K562 (cell line): ENCODE results near the gene SOX6. TPM values are rescaled to one million over a fixed set of nuclear protein-coding genes. Genes with fewer than 3 reads are reported as not detected.

Experiments used
- ATAC-seq: fragments of 200-7000 bp; cut with Tn5 transposase; 3 replicates; pipeline ENCODE4 v1.9.1; 2020; ENCODE audit warnings: moderate library complexity
- BruUV-seq: library from RNA; stranded (reverse); fragments of 400-500 nt; replicated peaks from 2 replicates; lab custom pipeline; 2021; lab: Mats Ljungman, UMichigan
- CTCF ChIA-PET: fragments of 300-600 bp; formaldehyde crosslinking; extraction: SDS; loops from one replicate; lab custom pipeline; 2021; ENCODE audit warnings: low intra/inter-chr PET ratio; lab: Yijun Ruan, JAX
- POLR2A ChIA-PET: fragments of 300-600, 350-650 bp; sonication (Branson Sonifier 250); formaldehyde crosslinking; extraction: SDS; loops from one replicate; lab custom pipeline; 2021; ENCODE audit warnings: antibody characterized with exemption, inconsistent platforms; lab: Yijun Ruan, JAX
- DNase-seq, 4 experiments: peaks; one replicate each; pipeline versions ENCODE4 v3.0.0 to v3.0.0-alpha.2; 2011 to 2018; ENCODE audit warnings: low spot score in 3 of 4, mixed read lengths in 3 of 4; ENCODE audit errors: extremely low read depth in 1 of 4
- FAIRE-seq: peaks from 2 replicates; lab custom pipeline; 2011; peaks lifted over from hg19 to GRCh38; lab: Jason Lieb, UNC
- H2AFZ ChIP-seq: 2 replicates; pipeline ENCODE4 v1.6.0; 2011; ENCODE audit warnings: low read depth, low read length, control low read depth, inconsistent platforms
- H3K27ac ChIP-seq: fragments of 200-600 bp; 3 replicates; pipeline ENCODE4 v1.8.0; 2011; ENCODE audit warnings: low read depth, mild to moderate bottlenecking, control low read depth, inconsistent platforms, low read length, moderate library complexity, mixed read lengths; ENCODE audit errors: extremely low read depth
- H3K27me3 ChIP-seq, 2 experiments: fragments of 300-600 bp in 1 of 2; 2 replicates in 1 of 2; 3 replicates in 1 of 2; pipeline versions ENCODE4 v1.6.0 to v1.8.0; 2011; ENCODE audit warnings: inconsistent platforms in 2 of 2, low read length in 2 of 2, mild to moderate bottlenecking in 1 of 2, mixed read lengths in 1 of 2, moderate library complexity in 1 of 2; ENCODE audit not compliant: control insufficient read depth in 2 of 2, insufficient read depth in 2 of 2
- H3K36me3 ChIP-seq: fragments of 300-600 bp; 3 replicates; pipeline ENCODE4 v1.8.0; 2011; ENCODE audit warnings: mild to moderate bottlenecking, low read length, inconsistent platforms; ENCODE audit not compliant: control insufficient read depth, insufficient read depth
- H3K4me1 ChIP-seq, 2 experiments: fragments of 200-600 bp in 1 of 2; replicated peaks in 1 of 2; 2 replicates in 1 of 2; 3 replicates in 1 of 2; pipeline versions ENCODE4 v1.5.1 to v1.8.0; 2011; ENCODE audit warnings: inconsistent platforms in 2 of 2, low read length in 2 of 2, mild to moderate bottlenecking in 1 of 2, mixed read lengths in 1 of 2, moderate library complexity in 1 of 2; ENCODE audit not compliant: control insufficient read depth in 2 of 2, insufficient read depth in 2 of 2
- H3K4me2 ChIP-seq: 2 replicates; pipeline ENCODE4 v1.6.1; 2011; ENCODE audit warnings: low read length, control low read depth, inconsistent platforms, mixed read lengths; ENCODE audit not compliant: insufficient read depth
- H3K4me3 ChIP-seq: fragments of 200-600 bp; sonication (generic), shearing (Covaris generic); 2 replicates; pipeline ENCODE4 v1.5.1; 2016; ENCODE audit warnings: control low read depth, inconsistent platforms
- H3K79me2 ChIP-seq: fragments of 200-600 bp; 3 replicates; pipeline ENCODE4 v1.8.0; 2011; ENCODE audit warnings: low read length, inconsistent platforms; ENCODE audit not compliant: control insufficient read depth, insufficient read depth
- H3K9ac ChIP-seq, 2 experiments: 2 replicates each; pipeline versions ENCODE4 v1.6.0 to v1.6.1; 2011; ENCODE audit warnings: low read depth in 2 of 2, low read length in 2 of 2, control low read depth in 1 of 2, inconsistent platforms in 1 of 2, mild to moderate bottlenecking in 1 of 2, mixed read lengths in 1 of 2; ENCODE audit not compliant: insufficient read depth in 1 of 2
- H3K9me1 ChIP-seq: one replicate; pipeline ENCODE4 v1.6.0; 2011; ENCODE audit warnings: inconsistent platforms, mild to moderate bottlenecking, low read length, moderate library complexity; ENCODE audit not compliant: control insufficient read depth, insufficient read depth
- H3K9me3 ChIP-seq: replicated peaks from 2 replicates; pipeline ENCODE4 v1.5.1; 2011; ENCODE audit warnings: low read depth, low read length, inconsistent platforms; ENCODE audit not compliant: control insufficient read depth, insufficient read depth
- H4K20me1 ChIP-seq: replicated peaks from 2 replicates; pipeline ENCODE4 v1.6.1; 2011; ENCODE audit warnings: low read length, inconsistent platforms, mixed read lengths; ENCODE audit not compliant: control insufficient read depth, insufficient read depth
- C11orf30 ChIP-seq: fragments of 450-650 bp; IDR thresholded peaks from 2 replicates; pipeline ENCODE4 v1.6.1; 2016; ENCODE audit warnings: low read depth, mild to moderate bottlenecking
- MAFF ChIP-seq: IDR thresholded peaks from 2 replicates; pipeline ENCODE4 v1.6.1; 2012; ENCODE audit warnings: low read length, improper control_type of control experiment
- MAFG ChIP-seq: fragments of 450-650 bp; conservative IDR thresholded peaks from 2 replicates; pipeline ENCODE4 v1.6.1; 2016; ENCODE audit warnings: missing genetic modification characterization, missing compliant biosample characterization
- MAFK ChIP-seq: IDR thresholded peaks from 2 replicates; pipeline ENCODE4 v1.6.1; 2011; ENCODE audit warnings: low read length, improper control_type of control experiment
- SIRT6 ChIP-seq: IDR thresholded peaks from one replicate; pipeline ENCODE4 v1.6.1; 2012; ENCODE audit warnings: low read depth, mild to moderate bottlenecking, control low read depth, inconsistent platforms, low read length, moderate library complexity
- ZKSCAN8 ChIP-seq: fragments of 200-800 bp; sonication (Bioruptor generic); IDR thresholded peaks from 2 replicates; pipeline ENCODE4 v1.6.1; 2016; ENCODE audit warnings: missing genetic modification characterization, missing compliant biosample characterization
- ZNF316 ChIP-seq: fragments of 450-650 bp; IDR thresholded peaks from 2 replicates; pipeline ENCODE4 v1.6.1; 2016
- in situ Hi-C: fragments of 300-500 bp; cut with MboI; formaldehyde crosslinking; loops from 4 replicates; pipeline ENCODE4 v1.15.0; 2018; ENCODE audit warnings: inconsistent platforms, mixed read lengths
- intact Hi-C: fragments of 100-400 bp; cut with micrococcal nuclease; formaldehyde crosslinking; loops from 2 replicates; pipeline ENCODE4 v1.14.2; 2022
- polyA plus RNA-seq, 8 experiments: library from polyadenylated mRNA; depleted of rRNA in 4 of 8; stranded (reverse) in 5 of 8; unstranded in 3 of 8; fragments of >200 nt; fragmentation: Nextera tagmentation in 2 of 8; fragmentation: Illumina TruSeq in 1 of 8; extraction: Ambion mirVana in 2 of 8; extraction: Trizol in 1 of 8; gene quantifications; 2 replicates each; pipeline versions ENCODE4 v1.2.1 to v1.2.3, GENCODE V29; 2011 to 2014; ENCODE audit warnings: inconsistent platforms in 1 of 8, missing spikeins in 1 of 8
- total RNA-seq, 7 experiments: library from RNA; depleted of rRNA in 6 of 7; stranded (reverse); fragments of >200 nt in 6 of 7; fragmentation: Illumina TruSeq in 2 of 7; extraction: Trizol in 2 of 7; gene quantifications; 2 replicates each; pipeline versions ENCODE4 v1.2.1 to v1.2.3, GENCODE V29; 2011 to 2021; ENCODE audit warnings: low replicate concordance in 1 of 7
- TF ChIP-seq, protein P1 (sequence below): sonication (generic); IDR thresholded peaks from 2 replicates; pipeline ENCODE4 v1.6.1; 2016

SOX6 gene
- total and polyA plus RNA-seq, 9 of the 15 experiments (the other 6 are each of a cell fraction or from before 2014, with no cell fraction given): 0.89 to 8.7 (median 5.7) TPM

DNA sequence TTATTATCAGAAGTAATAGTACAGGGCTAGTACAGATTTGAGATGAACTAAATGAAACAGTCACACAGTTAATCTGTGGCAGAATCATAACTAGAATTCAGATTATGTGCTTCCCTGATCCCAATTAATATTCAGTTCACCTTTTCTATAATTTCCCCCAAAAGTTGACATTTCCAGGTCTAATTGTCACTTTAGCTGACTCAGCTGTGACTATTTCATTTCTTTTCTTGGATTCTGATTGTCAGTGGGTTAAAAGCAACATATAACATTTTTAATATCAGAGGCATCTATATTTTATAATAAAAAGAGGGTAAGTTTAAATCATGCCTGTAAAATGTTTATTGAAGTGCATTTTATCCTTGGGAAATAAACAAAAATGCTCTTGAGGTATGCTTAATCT lies 28.8 kb upstream of the SOX6 start:
- no peaks in the 10 kb centered on the region for H3K79me2 ChIP-seq
- TF ChIP-seq C11orf30: peak; percentile 74
- TF ChIP-seq MAFG (tag): peak; percentile 28; the same call in 1 of the 2 replicates
- peak; percentile 85 for TF ChIP-seq ZNF316
- TF ChIP-seq MAFF: peak; percentile 40
- no peak for TF ChIP-seq ZKSCAN8 (CRISPR knock-in tag)
- TF ChIP-seq, protein P1, sequence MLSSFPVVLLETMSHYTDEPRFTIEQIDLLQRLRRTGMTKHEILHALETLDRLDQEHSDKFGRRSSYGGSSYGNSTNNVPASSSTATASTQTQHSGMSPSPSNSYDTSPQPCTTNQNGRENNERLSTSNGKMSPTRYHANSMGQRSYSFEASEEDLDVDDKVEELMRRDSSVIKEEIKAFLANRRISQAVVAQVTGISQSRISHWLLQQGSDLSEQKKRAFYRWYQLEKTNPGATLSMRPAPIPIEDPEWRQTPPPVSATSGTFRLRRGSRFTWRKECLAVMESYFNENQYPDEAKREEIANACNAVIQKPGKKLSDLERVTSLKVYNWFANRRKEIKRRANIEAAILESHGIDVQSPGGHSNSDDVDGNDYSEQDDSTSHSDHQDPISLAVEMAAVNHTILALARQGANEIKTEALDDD: 0 out of 2 replicates have a peak, but pooled peaks have one; percentile 24
- TF ChIP-seq MAFK: 0 out of 2 replicates have a peak, but pooled peaks have one; percentile 32
- no peak for TF ChIP-seq SIRT6
- DNase-seq (no peak), ATAC-seq (no peak), FAIRE-seq (no peak)
- H3K27ac ChIP-seq: no peak overlapping the region
- in situ Hi-C loops: no loop called here
- H3K4me3 ChIP-seq: no peak overlapping the region
- BruUV-seq: no TSS peak
- intact Hi-C loops: loop anchor here (10.0 kb wide), 1 partner anchor 60 kb away; no protein-coding TSS in a partner anchor
- no peaks in the 10 kb centered on the region for H4K20me1 ChIP-seq
- H3K9ac ChIP-seq: no peak overlapping the region
- CTCF ChIA-PET: no interaction called here
- H3K4me1 ChIP-seq: peaks cover 0 to 11% of the 10 kb centered on the region in 2 experiments; a peak in 2 of 5 replicates
- no peaks in the 10 kb centered on the region for H3K27me3 ChIP-seq
- no peaks in the 10 kb centered on the region for H3K9me3 ChIP-seq
- H3K36me3 ChIP-seq: no peaks in the 10 kb centered on the region
- POLR2A ChIA-PET: interaction anchor here (1.1 to 1.5 kb wide), 2 partner anchors 21 to 54 kb away, joined by 3 read pairs; no protein-coding TSS in a partner anchor
- H2AFZ ChIP-seq: no peak overlapping the region
- no peaks in the 10 kb centered on the region for H3K9me1 ChIP-seq
- H3K4me2 ChIP-seq: no peak overlapping the region
